SKM-1 (cell line): ENCODE data around the gene CRCP.
"Not testable (repeated sequence)": the region's sequence is repeated elsewhere in the genome, so short reads cannot be mapped to it uniquely, and the experiment has no call there.

Source experiments
- DNase-seq: peaks from one replicate; lab custom pipeline; 2025; ENCODE audit not compliant: unreplicated experiment; lab: John Stamatoyannopoulos, UW

The CRCP gene

DNA sequence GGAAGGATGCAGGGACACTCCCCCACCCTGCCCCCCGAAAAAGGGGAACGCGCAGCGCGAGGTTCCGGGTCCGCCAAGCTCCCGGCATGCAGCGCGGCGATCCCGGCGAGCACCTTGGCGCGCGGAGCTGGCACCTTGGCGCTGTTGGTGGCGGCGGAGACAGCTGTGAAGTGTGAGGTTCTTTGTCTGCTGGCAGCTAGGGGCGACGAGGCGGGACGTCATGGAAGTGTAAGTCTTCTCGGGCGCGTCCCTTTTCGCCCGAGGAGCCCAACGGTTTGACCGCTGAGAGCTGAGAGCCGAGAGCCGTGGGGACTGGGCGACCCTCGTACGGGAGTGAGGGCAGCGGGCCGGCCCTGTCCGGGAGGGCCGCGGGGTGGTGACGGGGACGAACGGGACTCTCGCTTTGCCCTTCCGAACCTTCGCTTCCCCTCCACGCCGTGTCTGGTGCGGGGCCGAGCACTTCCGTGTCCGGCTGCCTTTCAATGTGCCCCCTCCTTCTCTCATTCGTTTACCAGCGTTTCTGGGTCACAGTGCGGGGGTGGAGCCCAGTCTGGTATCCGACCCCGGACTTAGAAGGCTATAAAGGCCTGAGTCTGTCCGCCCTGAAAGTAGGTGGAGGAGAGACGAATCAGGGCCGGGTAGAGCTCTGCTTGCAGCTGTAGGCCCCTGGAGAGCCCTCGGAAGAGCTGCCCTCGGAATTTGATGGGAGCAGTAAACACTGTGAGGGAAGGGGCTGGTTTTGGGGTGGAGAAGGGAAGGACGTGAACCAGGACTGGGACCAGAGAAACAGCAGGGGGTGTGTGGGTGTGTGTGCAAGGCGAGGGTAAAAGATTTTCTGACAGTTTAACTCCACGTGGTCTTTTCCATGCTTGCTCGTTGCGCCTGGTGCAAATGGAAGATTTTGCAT is at the start of gene CRCP:
CRCP (plus strand) TSS at position 105 of the 907 bp plus-strand sequence; CDS start at position 221, 116 bp downstream.
- DNase-seq = peak; percentile 47

GRCh38 chr7:66069732-66070131 is 44.9 kb upstream of the CRCP start:
- no peak for DNase-seq

DNA sequence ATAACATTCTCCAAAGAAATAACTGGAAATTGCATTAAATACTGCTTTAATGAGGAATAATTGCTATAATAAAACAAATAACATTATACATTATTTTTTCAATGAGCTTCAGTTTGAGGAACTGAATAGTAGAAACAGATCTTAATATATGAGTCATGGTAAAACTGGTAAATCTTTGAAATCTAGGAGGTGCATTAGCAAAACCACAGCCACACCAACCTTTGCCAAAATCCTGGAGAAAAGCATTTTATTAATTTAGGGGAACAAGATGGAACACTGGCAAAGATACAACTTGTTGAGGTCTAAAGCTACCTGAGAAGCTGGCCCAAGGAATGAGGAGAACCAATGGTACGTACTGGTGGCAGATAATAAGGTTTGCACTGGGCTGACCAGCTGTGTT is 44.4 kb upstream of the CRCP start:
- DNase-seq = no peak

GRCh38 chr7:66072208-66072607 is 42.4 kb upstream of the CRCP start:
- DNase-seq = not testable (repeated sequence)

DNA sequence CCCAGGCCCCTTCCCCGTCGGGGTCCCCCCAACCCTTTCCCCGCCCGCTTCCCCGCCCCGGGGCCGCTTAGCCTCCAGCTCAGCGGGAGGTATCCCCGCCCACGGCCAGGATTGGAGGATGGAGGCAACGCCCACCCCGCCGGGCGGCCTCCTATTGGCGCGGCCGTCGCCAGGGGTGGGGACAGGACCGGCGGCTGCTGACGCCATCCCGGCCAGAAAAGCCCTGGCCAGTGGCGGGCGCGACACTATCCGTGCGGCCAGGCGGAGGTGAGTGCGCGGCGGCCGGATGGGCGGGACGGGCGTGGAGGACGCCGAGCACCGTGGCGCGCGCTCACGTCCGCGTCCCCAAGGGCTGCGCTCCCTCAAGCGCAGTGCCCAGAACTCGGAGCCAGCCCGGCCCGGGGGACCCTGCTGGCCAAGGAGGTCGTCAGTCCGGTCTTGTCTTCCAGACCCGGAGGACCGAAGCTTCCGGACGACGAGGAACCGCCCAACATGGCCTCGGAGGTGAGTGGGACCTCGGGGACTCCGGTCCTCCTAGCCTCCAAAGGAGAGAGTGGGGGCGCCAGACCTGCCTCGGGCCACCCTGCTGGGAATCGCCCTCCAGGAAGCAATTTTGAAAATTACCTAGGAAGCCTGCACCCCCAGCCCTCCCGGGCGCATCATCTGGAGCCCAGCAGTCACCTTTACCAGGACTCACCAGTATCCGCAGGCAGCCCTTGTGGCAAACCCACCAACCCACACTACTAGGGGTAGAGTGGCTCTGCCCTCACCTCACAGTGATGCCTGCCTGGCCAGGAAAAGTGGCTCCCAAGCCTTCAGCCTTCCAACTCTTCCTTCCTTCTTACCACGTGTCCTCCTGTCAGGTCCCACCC is 38.8 kb upstream of the CRCP start, which contains the start of gene ASL:
ASL (plus strand) TSS at position 230 of the 872 bp plus-strand sequence; CDS start at position 493, 263 bp downstream.
- DNase-seq = peak; percentile 77

DNA sequence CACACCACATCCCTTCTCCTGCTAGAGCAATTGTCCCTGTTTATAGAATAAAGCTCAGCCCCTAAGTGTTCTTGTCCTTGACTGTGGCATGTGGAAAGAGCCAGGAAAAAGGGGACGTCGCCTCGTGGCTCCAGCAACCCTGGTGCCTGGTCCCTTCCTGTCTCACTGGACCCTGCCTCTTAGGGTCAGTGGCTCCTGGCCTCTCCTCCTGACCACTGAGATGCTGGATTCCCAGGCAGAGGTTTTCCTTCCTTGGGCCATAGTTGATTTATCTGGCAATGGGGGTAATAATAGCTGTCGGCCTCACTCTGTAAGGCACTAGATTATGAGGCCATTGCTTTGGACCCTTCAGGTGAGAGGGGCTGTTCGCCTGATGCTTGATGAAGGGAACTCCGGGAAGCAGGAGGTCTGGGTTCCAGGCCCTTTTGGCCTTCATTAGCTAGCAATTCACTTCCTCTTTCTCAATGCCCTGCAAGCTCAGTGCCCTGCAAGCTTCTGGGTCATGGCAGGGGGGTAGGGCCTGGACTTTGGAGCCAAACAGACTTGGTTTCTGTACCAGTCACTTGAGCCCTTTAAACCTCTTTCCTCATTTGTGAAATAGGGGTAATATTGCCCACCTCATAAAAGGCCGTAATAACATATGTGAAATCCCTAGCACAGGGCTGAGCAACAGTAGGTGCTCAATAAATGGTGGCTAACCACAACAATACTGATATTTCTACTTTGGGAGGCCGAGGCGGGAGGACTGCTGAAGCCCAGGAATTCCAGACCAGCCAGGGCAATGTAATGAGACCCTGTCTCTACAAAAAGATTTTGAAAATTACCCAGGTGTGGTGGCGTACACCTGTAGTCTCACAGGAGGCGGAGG is 38.0 kb upstream of the CRCP start:
- DNase-seq = no peak

GRCh38 chr7:66078067-66078466 is 36.6 kb upstream of the CRCP start:
- DNase-seq = no peak

- no peak for DNase-seq
These were observed 32.6 kb upstream of the CRCP start for GRCh38 chr7:66082083-66082482.

DNA sequence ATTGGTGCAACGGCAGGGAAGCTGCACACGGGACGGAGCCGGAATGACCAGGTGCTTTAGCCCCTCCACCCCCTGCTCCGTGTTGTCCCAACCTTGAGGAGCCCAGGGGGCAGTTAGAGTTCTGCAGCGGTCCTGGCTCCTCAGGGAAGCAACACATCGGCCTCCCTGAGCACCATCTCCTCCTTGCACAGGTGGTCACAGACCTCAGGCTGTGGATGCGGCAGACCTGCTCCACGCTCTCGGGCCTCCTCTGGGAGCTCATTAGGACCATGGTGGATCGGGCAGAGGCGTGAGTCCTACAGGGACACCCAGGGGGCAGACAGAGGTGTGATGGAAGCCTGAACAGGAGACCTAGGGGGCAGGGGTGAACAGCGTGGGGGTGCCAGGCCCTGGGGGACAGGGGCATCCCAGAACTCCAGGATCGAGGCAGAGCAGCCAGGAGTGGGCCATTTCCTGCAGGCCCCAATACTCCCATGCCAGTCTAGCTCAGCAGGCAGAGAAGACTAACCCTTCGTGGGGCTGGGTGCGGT is 31.7 kb upstream of the CRCP start:
- no peak for DNase-seq

- DNase-seq = no peak
These were observed 31.0 kb upstream of the CRCP start for GRCh38 chr7:66083677-66084076.

DNA sequence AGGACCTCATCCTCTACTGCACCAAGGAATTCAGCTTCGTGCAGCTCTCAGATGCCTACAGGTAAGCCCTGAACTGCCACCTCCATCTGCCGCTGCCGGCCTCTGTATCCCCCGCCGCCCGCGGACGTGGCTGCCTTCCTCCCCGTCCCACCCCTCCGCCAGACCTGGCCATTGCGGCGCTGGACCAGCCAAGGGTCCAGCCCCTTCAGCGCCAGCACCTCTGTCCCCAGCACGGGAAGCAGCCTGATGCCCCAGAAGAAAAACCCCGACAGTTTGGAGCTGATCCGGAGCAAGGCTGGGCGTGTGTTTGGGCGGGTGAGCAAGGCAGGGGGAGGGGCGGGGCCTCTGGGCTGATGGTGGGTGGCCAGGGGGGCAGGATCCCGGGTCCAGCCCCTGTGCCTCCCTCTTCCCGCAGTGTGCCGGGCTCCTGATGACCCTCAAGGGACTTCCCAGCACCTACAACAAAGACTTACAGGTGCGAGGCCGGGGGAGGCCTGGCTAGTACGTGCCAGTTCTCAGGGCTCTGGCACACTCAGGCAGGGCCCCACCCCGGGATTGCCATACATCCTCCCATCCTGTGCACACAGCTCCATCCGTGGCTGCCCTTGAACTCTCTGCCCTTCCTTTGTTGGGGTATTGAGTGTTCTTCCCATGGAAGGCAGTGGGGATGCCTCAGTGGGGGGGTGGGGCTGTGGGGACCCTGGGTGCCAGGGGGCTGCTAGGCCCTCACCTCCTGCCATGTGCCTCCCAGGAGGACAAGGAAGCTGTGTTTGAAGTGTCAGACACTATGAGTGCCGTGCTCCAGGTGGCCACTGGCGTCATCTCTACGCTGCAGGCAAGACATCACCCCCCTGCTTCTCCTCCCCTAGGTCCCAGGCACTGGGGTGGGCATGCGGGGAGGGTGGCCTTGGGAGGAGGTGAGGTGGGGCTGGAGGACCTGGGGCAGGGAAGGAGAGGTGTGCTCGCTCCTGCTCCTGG is 25.5 kb upstream of the CRCP start:
- DNase-seq = no peak

- DNase-seq = no peak
These were observed 22.0 kb upstream of the CRCP start for GRCh38 chr7:66092654-66093053.

- no peak for DNase-seq
These were observed 19.6 kb upstream of the CRCP start for GRCh38 chr7:66095010-66095409.

- no peak for DNase-seq
These were observed 15.5 kb upstream of the CRCP start for GRCh38 chr7:66099232-66099550.

DNA sequence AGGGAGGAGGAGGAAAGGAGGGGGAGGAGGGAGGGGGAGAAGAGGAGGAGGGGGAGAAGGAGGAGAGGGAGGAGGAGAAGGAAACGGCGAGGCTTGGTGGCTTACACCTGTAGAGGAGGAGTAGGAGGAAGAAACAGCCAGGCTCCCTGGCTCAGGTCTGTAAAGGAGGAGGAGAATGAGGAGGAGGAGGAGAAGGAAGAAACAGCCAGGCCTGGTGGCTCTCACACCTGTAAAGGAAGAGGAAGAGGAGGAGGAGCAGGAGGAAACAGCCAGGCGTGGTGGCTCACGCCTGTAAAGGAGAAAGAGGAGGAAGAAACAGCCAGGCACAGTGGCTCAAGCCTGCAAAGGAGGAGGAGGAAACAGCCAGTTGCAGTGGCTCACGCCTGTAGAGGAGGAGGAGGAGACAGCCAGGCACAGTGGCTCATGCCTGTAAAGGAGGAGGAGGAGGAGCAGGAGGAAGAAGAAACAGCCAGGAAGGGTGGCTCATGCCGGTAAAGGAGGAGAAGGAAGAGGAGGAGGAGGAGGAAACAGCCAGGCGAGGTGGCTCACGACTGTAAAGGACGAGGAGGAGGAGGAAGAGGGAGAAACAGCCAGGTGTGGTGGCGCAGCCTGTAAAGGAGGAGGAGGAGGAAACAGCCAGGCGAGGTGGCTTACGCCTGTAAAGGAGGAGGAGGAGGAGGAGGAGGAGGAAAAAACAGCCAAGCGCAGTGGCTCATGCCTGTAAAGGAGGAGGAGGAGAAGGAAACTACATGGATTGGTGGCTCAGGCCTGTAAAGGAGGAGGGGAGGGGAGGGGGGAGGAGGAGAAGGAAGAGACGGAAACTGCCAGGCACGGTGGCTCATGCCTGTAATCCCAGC is 14.9 kb upstream of the CRCP start:
- DNase-seq = peak; percentile 57

- no peak for DNase-seq
These were observed 14.1 kb upstream of the CRCP start for GRCh38 chr7:66100408-66101050.

GRCh38 chr7:66102168-66102567 is 12.5 kb upstream of the CRCP start:
- not testable (repeated sequence) for DNase-seq

- DNase-seq = not testable (repeated sequence)
These were observed 10.7 kb upstream of the CRCP start for GRCh38 chr7:66103994-66104393.
